GM21360 (cell line): ENCODE results near the gene GIPC3.
"Not testable (repeated sequence)": the region's sequence is repeated elsewhere in the genome, so short reads cannot be mapped to it uniquely, and the experiment has no call there.

Source experiments
- ATAC-seq: cut with Tn5 transposase; IDR thresholded peaks from one replicate; pipeline ENCODE4 v1.9.1; 2021; ENCODE audit warnings: mild to moderate bottlenecking, moderate library complexity; ENCODE audit not compliant: unreplicated experiment

GIPC3 gene

GRCh38 chr19:3550947-3551791, 34.1 kb upstream of the GIPC3 start:
- no peak for ATAC-seq

GRCh38 chr19:3551792-3552095, 33.5 kb upstream of the GIPC3 start:
- no peak for ATAC-seq

GRCh38 chr19:3554254-3555083, 30.8 kb upstream of the GIPC3 start:
- ATAC-seq, result no peak

- no peak for ATAC-seq
These were observed 29.4 kb upstream of the GIPC3 start for GRCh38 chr19:3555653-3556422.

GRCh38 chr19:3556423-3556977, 28.8 kb upstream of the GIPC3 start:
- ATAC-seq, result no peak

- peak; percentile 13 for ATAC-seq
These were observed 28.3 kb upstream of the GIPC3 start for GRCh38 chr19:3556978-3557460.

GRCh38 chr19:3557461-3558248, 27.6 kb upstream of the GIPC3 start, which contains the start of gene MFSD12:
Gene MFSD12 (minus strand): TSS chr19:3557586. CDS start chr19:3557403, 183 bp downstream.
- ATAC-seq, result peak; percentile 73

- ATAC-seq, result no peak
These were observed 21.4 kb upstream of the GIPC3 start for GRCh38 chr19:3563709-3564524.

GRCh38 chr19:3565139-3565538, 20.1 kb upstream of the GIPC3 start:
- no peak for ATAC-seq

GRCh38 chr19:3570042-3570441, 15.2 kb upstream of the GIPC3 start:
- not testable (repeated sequence) for ATAC-seq

- no peak for ATAC-seq
These were observed 14.7 kb upstream of the GIPC3 start for GRCh38 chr19:3570606-3571011.

- ATAC-seq, result peak; percentile 77
These were observed 13.0 kb upstream of the GIPC3 start for GRCh38 chr19:3572132-3572854.

- peak; percentile 3 for ATAC-seq
These were observed 12.5 kb upstream of the GIPC3 start, which contains the start of gene HMG20B for GRCh38 chr19:3572855-3573161. Gene HMG20B (plus strand): TSS chr19:3572944. CDS start chr19:3573310, 366 bp downstream.

- peak; percentile 3 for ATAC-seq
These were observed 12.0 kb upstream of the GIPC3 start for GRCh38 chr19:3573162-3573857.

GRCh38 chr19:3573858-3574637, 11.2 kb upstream of the GIPC3 start:
- no peak for ATAC-seq

GRCh38 chr19:3575260-3575741, 10.0 kb upstream of the GIPC3 start:
- ATAC-seq, result no peak
